Fibroblast of pulmonary artery (primary cell): ENCODE results near the gene CACNG3.

Experiments
- DNase-seq: peaks from one replicate; pipeline ENCODE4 v3.0.0-alpha.2; 2010; ENCODE audit warnings: low read depth
- H3K4me3 ChIP-seq: replicated peaks from 2 replicates; pipeline ENCODE4 v1.5.1; 2011; ENCODE audit warnings: low read depth, mild to moderate bottlenecking, control low read depth, low read length, moderate library complexity
- TF ChIP-seq, protein P1 (sequence below): IDR thresholded peaks from 2 replicates; pipeline ENCODE4 v1.5.1; 2011; ENCODE audit warnings: mild to moderate bottlenecking, control low read depth, low read length, inconsistent platforms; ENCODE audit errors: missing control alignments

CACNG3 gene

DNA sequence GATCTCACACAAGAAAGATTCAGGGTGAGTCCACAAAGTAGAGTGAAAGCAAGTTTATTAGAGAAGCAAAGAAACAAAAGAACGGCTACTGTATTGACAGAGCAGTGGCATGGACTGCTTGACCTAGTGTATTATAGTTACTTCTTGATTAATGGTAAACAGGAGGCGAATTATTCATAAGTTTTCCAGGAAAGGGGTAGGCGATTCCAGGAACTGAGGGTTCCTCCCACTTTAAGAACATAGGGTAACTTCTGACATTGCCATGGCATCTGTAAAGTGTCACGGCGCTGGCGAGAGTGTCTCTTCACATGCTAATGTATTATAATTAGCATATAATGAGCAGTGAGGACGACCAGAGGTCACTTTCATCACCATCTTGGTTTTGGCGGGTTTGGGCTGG, 93.2 kb downstream of the CACNG3 start:
- TF ChIP-seq, protein P1, sequence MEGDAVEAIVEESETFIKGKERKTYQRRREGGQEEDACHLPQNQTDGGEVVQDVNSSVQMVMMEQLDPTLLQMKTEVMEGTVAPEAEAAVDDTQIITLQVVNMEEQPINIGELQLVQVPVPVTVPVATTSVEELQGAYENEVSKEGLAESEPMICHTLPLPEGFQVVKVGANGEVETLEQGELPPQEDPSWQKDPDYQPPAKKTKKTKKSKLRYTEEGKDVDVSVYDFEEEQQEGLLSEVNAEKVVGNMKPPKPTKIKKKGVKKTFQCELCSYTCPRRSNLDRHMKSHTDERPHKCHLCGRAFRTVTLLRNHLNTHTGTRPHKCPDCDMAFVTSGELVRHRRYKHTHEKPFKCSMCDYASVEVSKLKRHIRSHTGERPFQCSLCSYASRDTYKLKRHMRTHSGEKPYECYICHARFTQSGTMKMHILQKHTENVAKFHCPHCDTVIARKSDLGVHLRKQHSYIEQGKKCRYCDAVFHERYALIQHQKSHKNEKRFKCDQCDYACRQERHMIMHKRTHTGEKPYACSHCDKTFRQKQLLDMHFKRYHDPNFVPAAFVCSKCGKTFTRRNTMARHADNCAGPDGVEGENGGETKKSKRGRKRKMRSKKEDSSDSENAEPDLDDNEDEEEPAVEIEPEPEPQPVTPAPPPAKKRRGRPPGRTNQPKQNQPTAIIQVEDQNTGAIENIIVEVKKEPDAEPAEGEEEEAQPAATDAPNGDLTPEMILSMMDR, result no peak
- DNase-seq, result no peak
- H3K4me3 ChIP-seq, result no peak overlapping the region

DNA sequence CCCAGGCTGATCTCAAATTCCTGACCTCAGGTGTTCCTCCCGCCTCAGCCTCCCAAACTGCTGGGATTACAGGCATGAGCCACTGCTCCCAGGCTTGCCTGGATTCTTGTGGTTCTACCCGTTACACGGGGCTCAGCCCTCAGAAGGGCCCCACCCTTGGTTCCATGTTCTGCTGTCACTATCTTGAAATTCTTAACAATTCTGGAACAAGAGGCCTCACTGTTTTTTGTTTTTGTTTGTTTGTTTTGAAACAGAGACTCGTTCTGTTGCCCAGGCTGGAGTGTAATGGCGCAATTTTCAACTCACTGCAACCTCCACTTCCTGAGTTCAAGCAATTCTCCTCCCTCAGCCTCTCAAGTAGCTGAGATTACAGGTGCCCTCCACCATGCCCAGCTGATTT, 96.6 kb downstream of the CACNG3 start:
- DNase-seq, result no peak
- TF ChIP-seq, protein P1, result no peak
- no peak overlapping the region for H3K4me3 ChIP-seq

DNA sequence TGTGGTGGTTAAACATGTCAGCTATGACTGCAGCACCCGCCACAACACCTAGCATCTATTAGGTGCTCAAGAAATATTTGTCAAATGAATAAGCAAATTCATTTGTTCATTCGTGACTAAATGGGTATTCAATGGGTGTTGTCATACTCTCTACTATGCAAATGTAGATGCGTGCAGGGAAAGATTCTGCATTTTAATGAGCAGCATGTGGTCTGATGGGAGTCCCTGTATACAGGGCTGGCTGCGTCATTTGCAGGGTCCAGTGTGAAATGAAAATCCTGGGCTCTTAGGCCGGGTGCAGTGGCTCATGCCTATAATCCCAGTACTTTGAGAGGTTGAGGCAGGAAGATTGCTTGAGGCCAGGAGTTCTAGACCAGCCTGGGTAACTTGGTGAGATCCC, 97.5 kb downstream of the CACNG3 start:
- TF ChIP-seq, protein P1, result no peak
- H3K4me3 ChIP-seq, result no peak overlapping the region
- no peak for DNase-seq

DNA sequence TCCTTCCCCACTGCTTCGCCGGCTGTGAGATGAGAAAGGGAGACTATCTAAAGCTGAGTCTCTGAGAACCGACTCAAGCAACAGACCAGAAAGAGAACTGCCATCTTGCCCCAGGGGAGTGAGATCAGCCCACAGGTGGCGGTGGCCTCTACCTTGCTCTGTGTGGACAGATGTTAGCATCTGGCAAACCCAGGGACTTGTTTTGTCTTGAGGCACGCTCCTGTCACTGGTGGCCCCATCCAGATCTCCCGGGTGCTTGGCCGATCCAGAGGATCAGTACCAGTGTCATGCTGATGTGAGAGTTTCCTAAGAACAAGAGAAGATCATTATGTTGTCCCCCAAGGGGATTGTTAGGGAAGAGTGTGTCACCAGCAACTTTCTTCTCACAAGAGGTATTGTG, 101.4 kb downstream of the CACNG3 start:
- no peak for DNase-seq
- no peak overlapping the region for H3K4me3 ChIP-seq
- TF ChIP-seq, protein P1, result no peak

DNA sequence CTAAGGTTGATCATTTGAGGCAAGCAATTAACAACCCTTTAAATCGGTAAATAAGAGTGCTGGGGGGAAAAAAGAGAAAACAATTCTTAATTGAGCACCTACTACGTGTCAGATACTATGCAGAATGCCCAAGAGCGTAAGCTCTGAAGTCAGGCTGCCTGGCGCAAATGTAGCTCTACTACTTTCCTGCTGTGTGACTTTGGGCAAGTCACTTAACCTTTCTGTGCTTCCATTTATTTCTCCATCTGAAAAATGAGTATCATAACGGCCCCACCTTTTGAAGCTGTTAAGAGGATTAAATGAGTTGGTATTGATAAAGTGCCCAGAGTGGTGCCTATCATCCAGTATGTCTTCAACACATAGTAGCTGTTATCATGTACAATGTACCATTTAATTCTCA, 102.0 kb downstream of the CACNG3 start:
- TF ChIP-seq, protein P1, result no peak
- H3K4me3 ChIP-seq, result no peak overlapping the region
- DNase-seq, result no peak

DNA sequence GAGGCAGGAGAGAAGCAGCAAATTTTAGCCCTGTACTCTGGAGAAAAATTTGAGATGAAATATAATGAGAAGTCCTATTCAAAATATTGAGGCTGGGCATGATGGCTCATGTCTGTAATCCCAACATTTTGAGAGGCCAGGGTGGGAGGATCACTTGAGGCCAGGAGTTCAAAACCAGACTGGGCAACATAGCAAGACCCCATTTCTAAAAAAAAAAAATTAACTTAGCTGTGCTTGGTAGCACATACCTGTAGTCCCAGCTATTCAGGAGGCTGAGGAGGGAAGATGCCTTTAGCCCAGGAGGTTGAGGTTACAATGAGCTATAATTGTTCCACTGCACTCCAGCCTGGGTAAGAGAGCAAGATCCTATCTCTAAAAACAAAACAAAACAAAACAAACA, 103.4 kb downstream of the CACNG3 start:
- no peak overlapping the region for H3K4me3 ChIP-seq
- DNase-seq, result no peak
- TF ChIP-seq, protein P1, result no peak

DNA sequence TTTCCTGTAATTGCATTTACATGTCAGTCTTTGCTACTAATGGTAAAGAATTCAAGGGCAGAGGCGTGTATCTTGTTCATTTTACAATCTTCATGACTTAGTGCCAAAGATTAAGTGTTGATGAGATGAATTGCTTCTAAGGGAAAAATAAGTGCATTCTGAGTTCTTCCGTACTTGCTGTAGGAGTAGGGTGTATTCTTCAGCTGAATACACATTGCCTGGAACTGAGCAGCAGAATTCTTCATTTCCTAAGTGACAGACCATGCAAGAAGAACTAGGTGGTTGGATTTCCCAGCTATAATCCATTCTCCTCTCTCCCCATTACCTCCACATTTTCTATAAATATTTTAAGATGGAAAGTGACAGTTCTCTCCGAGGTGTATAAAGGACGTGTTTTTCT, 104.8 kb downstream of the CACNG3 start:
- TF ChIP-seq, protein P1, result no peak
- no peak overlapping the region for H3K4me3 ChIP-seq
- DNase-seq, result no peak
